ENCODE data around the gene RNF150. TPM values are rescaled to one million over a fixed set of nuclear protein-coding genes. Genes with fewer than 3 reads are reported as not detected.

Gene RNF150
- total and polyA plus RNA-seq, 12 donors, result 10.8 to 131 (median 93.3) TPM

GRCh38 chr4:141130947-141131605 lies 2.2 kb downstream of the RNF150 start:
- Histone ChIP-seq H3K4me3 (peak overlapping the region; percentile 64 to 93 (median 88)), H3K27me3 (peaks cover 0 to 58% (median 6%) of the 10 kb centered on the region in 7 donors), H3K36me3 (no peaks in the 10 kb centered on the region), H3K4me1 (peaks cover 6 to 42% (median 20%) of the 10 kb centered on the region in 9 donors), H3K27ac (peak overlapping the region; percentile 42 to 95 (median 88)), H3K9me3 (no peaks in the 10 kb centered on the region)
- no peak for TF ChIP-seq CTCF (IDR thresholded peaks at IDR 0.05)
- ATAC-seq, result no peak
- intact Hi-C loops (cut with DNase I), result loop anchor here in 9 of 10 donors (5.0 to 10.0 kb wide), 11 partner anchors 129 to 269 kb away; no protein-coding TSS in a partner anchor
- WGBS, 2 donors, result 39 to 49% methylated on average over 6 of the region's 6 CpGs
- DNase-seq, result no peak

- Histone ChIP-seq H3K36me3 (no peaks in the 10 kb centered on the region), H3K4me3 (no peak overlapping the region), H3K27ac (peak overlapping the region in 1 of 10 donors; percentile 1), H3K27me3 (peaks cover 0 to 27% (median 6%) of the 10 kb centered on the region in 7 donors), H3K9me3 (peaks cover 0 to 3% (median 0%) of the 10 kb centered on the region in 11 donors), H3K4me1 (peaks cover 0 to 27% (median 12%) of the 10 kb centered on the region in 9 donors)
- WGBS, 2 donors, result 39 to 49% methylated on average over 3 of the region's 3 CpGs
- ATAC-seq (peak in 1 of 8 donors; percentile 28), DNase-seq (no peak)
- intact Hi-C loops (cut with DNase I), result no loop called here
- TF ChIP-seq CTCF (IDR thresholded peaks at IDR 0.05), result no peak
Measured at GRCh38 chr4:141127884-141128283, 5.4 kb downstream of the RNF150 start.

GRCh38 chr4:141126769-141127168 lies 6.5 kb downstream of the RNF150 start:
- WGBS, 2 donors, result 69 to 72% methylated on average over 4 of the region's 4 CpGs
- Histone ChIP-seq H3K9me3 (peaks cover 0 to 3% (median 0%) of the 10 kb centered on the region in 11 donors), H3K27me3 (peaks cover 0 to 16% (median 2%) of the 10 kb centered on the region in 7 donors), H3K27ac (no peak overlapping the region), H3K4me3 (no peak overlapping the region), H3K36me3 (no peaks in the 10 kb centered on the region), H3K4me1 (peaks cover 0 to 27% (median 11%) of the 10 kb centered on the region in 9 donors)
- ATAC-seq (no peak), DNase-seq (no peak)
- TF ChIP-seq CTCF (IDR thresholded peaks at IDR 0.05), result no peak
- intact Hi-C loops (cut with DNase I), result no loop called here

DNA sequence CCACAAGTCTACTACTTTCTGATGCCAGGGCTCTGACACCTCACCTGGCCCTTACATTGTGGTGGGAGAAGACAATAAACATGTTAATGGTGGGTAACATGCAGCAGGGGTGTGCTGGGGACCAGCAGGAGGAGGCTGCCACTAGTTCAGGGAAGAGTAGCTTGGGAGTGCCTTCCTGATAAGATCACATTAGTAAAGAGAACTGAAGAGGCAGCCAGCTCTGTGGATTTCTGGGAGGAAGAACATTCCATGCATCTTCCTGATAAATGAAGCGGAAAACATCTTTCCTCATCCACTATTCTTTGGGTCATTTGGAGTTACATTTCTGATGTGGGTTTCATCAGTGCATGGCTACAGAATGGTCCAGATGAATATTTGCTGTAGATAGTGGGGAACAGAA lies 9.0 kb downstream of the RNF150 start:
- peaks cover 0 to 45% (median 31%) of the 10 kb centered on the region in 9 donors for H3K4me1 ChIP-seq
- H3K27ac ChIP-seq, result no peak overlapping the region
- H3K27me3 ChIP-seq, result no peaks in the 10 kb centered on the region
- 80 to 100% methylated on average over 1 of the region's 1 CpG for WGBS, 2 donors
- no peak for TF ChIP-seq CTCF (IDR thresholded peaks at IDR 0.05)
- no peak overlapping the region for H3K4me3 ChIP-seq
- H3K9me3 ChIP-seq, result peaks cover 0 to 3% (median 0%) of the 10 kb centered on the region in 11 donors
- intact Hi-C loops (cut with DNase I), result no loop called here
- ATAC-seq (no peak), DNase-seq (no peak)
- H3K36me3 ChIP-seq, result no peaks in the 10 kb centered on the region

Data from heart right ventricle (tissue), 16 donors.